ENCODE data around the gene RBM33. TPM values are rescaled to one million over a fixed set of nuclear protein-coding genes. Genes with fewer than 3 reads are reported as not detected.

RBM33 gene
- total RNA-seq, 1 donor from 2014 or later = 79.8 TPM

GRCh38 chr7:155795951-155796350 is 151.5 kb downstream of the RBM33 start:
- H3K9me3 Mint-ChIP-seq = no peaks in the 10 kb centered on the region
- no peak overlapping the region for H3K27ac Mint-ChIP-seq
- no peaks in the 10 kb centered on the region for H3K36me3 Mint-ChIP-seq (ENCODE audit: low read depth)
- no peak for DNase-seq (ENCODE audit: low spot score)
- no peak overlapping the region for H3K4me3 Mint-ChIP-seq (ENCODE audit: low read depth)
- peaks cover 5% of the 10 kb centered on the region for H3K4me1 Mint-ChIP-seq (ENCODE audit: low read depth)
- peaks cover 29% of the 10 kb centered on the region for H3K27me3 Mint-ChIP-seq (ENCODE audit: low read depth)
- intact Hi-C loops (cut with micrococcal nuclease) = loop anchor here (5.0 kb wide), 1 partner anchor 676 kb away; no protein-coding TSS in a partner anchor

GRCh38 chr7:155796381-155797261 is 152.2 kb downstream of the RBM33 start:
- intact Hi-C loops (cut with micrococcal nuclease) = loop anchor here (5.0 kb wide), 1 partner anchor 676 kb away; no protein-coding TSS in a partner anchor
- Mint-ChIP-seq H3K4me3 (ENCODE audit: low read depth) (no peak overlapping the region), H3K36me3 (ENCODE audit: low read depth) (no peaks in the 10 kb centered on the region), H3K9me3 (no peaks in the 10 kb centered on the region), H3K4me1 (ENCODE audit: low read depth) (peaks cover 5% of the 10 kb centered on the region), H3K27me3 (ENCODE audit: low read depth) (peaks cover 35% of the 10 kb centered on the region), H3K27ac (no peak overlapping the region)
- DNase-seq (ENCODE audit: low spot score) = peak; percentile 54

- no peak overlapping the region for H3K4me3 Mint-ChIP-seq (ENCODE audit: low read depth)
- no peak overlapping the region for H3K27ac Mint-ChIP-seq
- intact Hi-C loops (cut with micrococcal nuclease) = loop anchor here (5.0 kb wide), 1 partner anchor 675 kb away; no protein-coding TSS in a partner anchor
- peaks cover 41% of the 10 kb centered on the region for H3K27me3 Mint-ChIP-seq (ENCODE audit: low read depth)
- peaks cover 7% of the 10 kb centered on the region for H3K4me1 Mint-ChIP-seq (ENCODE audit: low read depth)
- no peak for DNase-seq (ENCODE audit: low spot score)
- H3K36me3 Mint-ChIP-seq (ENCODE audit: low read depth) = no peaks in the 10 kb centered on the region
- H3K9me3 Mint-ChIP-seq = no peaks in the 10 kb centered on the region
Measured at GRCh38 chr7:155797262-155798250, 153.1 kb downstream of the RBM33 start.

GRCh38 chr7:155798673-155799439 is 154.4 kb downstream of the RBM33 start:
- Mint-ChIP-seq H3K36me3 (ENCODE audit: low read depth) (no peaks in the 10 kb centered on the region), H3K4me1 (ENCODE audit: low read depth) (peaks cover 10% of the 10 kb centered on the region), H3K4me3 (ENCODE audit: low read depth) (no peak overlapping the region), H3K9me3 (no peaks in the 10 kb centered on the region), H3K27me3 (ENCODE audit: low read depth) (peaks cover 47% of the 10 kb centered on the region), H3K27ac (no peak overlapping the region)
- DNase-seq (ENCODE audit: low spot score) = no peak
- intact Hi-C loops (cut with micrococcal nuclease) = loop anchor here (5.0 kb wide), 1 partner anchor 673 kb away; no protein-coding TSS in a partner anchor

GRCh38 chr7:155799514-155799913 is 155.1 kb downstream of the RBM33 start:
- H3K27me3 Mint-ChIP-seq (ENCODE audit: low read depth) = peaks cover 50% of the 10 kb centered on the region
- H3K36me3 Mint-ChIP-seq (ENCODE audit: low read depth) = no peaks in the 10 kb centered on the region
- no peak for DNase-seq (ENCODE audit: low spot score)
- intact Hi-C loops (cut with micrococcal nuclease) = loop anchor here (5.0 kb wide), 1 partner anchor 673 kb away; no protein-coding TSS in a partner anchor
- H3K9me3 Mint-ChIP-seq = no peaks in the 10 kb centered on the region
- H3K27ac Mint-ChIP-seq = no peak overlapping the region
- peaks cover 12% of the 10 kb centered on the region for H3K4me1 Mint-ChIP-seq (ENCODE audit: low read depth)
- H3K4me3 Mint-ChIP-seq (ENCODE audit: low read depth) = no peak overlapping the region

- H3K9me3 Mint-ChIP-seq = no peaks in the 10 kb centered on the region
- H3K4me3 Mint-ChIP-seq (ENCODE audit: low read depth) = no peak overlapping the region
- no peak for DNase-seq (ENCODE audit: low spot score)
- no peak overlapping the region for H3K27ac Mint-ChIP-seq
- H3K36me3 Mint-ChIP-seq (ENCODE audit: low read depth) = no peaks in the 10 kb centered on the region
- intact Hi-C loops (cut with micrococcal nuclease) = no loop called here
- peaks cover 52% of the 10 kb centered on the region for H3K27me3 Mint-ChIP-seq (ENCODE audit: low read depth)
- H3K4me1 Mint-ChIP-seq (ENCODE audit: low read depth) = peaks cover 14% of the 10 kb centered on the region
Measured at GRCh38 chr7:155800301-155800700, 155.8 kb downstream of the RBM33 start.

GRCh38 chr7:155800741-155801267 is 156.3 kb downstream of the RBM33 start:
- no peak overlapping the region for H3K27ac Mint-ChIP-seq
- H3K27me3 Mint-ChIP-seq (ENCODE audit: low read depth) = peaks cover 52% of the 10 kb centered on the region
- intact Hi-C loops (cut with micrococcal nuclease) = no loop called here
- H3K4me3 Mint-ChIP-seq (ENCODE audit: low read depth) = no peak overlapping the region
- no peaks in the 10 kb centered on the region for H3K9me3 Mint-ChIP-seq
- DNase-seq (ENCODE audit: low spot score) = no peak
- H3K36me3 Mint-ChIP-seq (ENCODE audit: low read depth) = no peaks in the 10 kb centered on the region
- H3K4me1 Mint-ChIP-seq (ENCODE audit: low read depth) = peaks cover 14% of the 10 kb centered on the region

- intact Hi-C loops (cut with micrococcal nuclease) = no loop called here
- Mint-ChIP-seq H3K9me3 (no peaks in the 10 kb centered on the region), H3K27ac (no peak overlapping the region), H3K27me3 (ENCODE audit: low read depth) (peaks cover 64% of the 10 kb centered on the region), H3K4me1 (ENCODE audit: low read depth) (peaks cover 16% of the 10 kb centered on the region), H3K36me3 (ENCODE audit: low read depth) (no peaks in the 10 kb centered on the region), H3K4me3 (ENCODE audit: low read depth) (peak overlapping the region; percentile 52)
- no peak for DNase-seq (ENCODE audit: low spot score)
Measured at GRCh38 chr7:155802291-155802690, 157.8 kb downstream of the RBM33 start.

GRCh38 chr7:155802906-155803417 is 158.5 kb downstream of the RBM33 start:
- intact Hi-C loops (cut with micrococcal nuclease) = no loop called here
- peaks cover 71% of the 10 kb centered on the region for H3K27me3 Mint-ChIP-seq (ENCODE audit: low read depth)
- no peak for DNase-seq (ENCODE audit: low spot score)
- H3K9me3 Mint-ChIP-seq = no peaks in the 10 kb centered on the region
- peaks cover 19% of the 10 kb centered on the region for H3K4me1 Mint-ChIP-seq (ENCODE audit: low read depth)
- no peaks in the 10 kb centered on the region for H3K36me3 Mint-ChIP-seq (ENCODE audit: low read depth)
- no peak overlapping the region for H3K4me3 Mint-ChIP-seq (ENCODE audit: low read depth)
- no peak overlapping the region for H3K27ac Mint-ChIP-seq

- peak overlapping the region; percentile 28 for H3K27ac Mint-ChIP-seq
- H3K4me3 Mint-ChIP-seq (ENCODE audit: low read depth) = peak overlapping the region; percentile 73
- no peaks in the 10 kb centered on the region for H3K9me3 Mint-ChIP-seq
- intact Hi-C loops (cut with micrococcal nuclease) = loop anchor here (2.0 kb wide), 5 partner anchors 293 to 1205 kb away; partner anchors contain the start of gene RNF32
- DNase-seq (ENCODE audit: low spot score) = peak; percentile 20
- H3K4me1 Mint-ChIP-seq (ENCODE audit: low read depth) = peaks cover 16% of the 10 kb centered on the region
- H3K36me3 Mint-ChIP-seq (ENCODE audit: low read depth) = no peaks in the 10 kb centered on the region
- peaks cover 66% of the 10 kb centered on the region for H3K27me3 Mint-ChIP-seq (ENCODE audit: low read depth)
Measured at GRCh38 chr7:155803418-155804376, 159.2 kb downstream of the RBM33 start.

GRCh38 chr7:155804431-155804831 is 160.0 kb downstream of the RBM33 start:
- H3K4me1 Mint-ChIP-seq (ENCODE audit: low read depth) = peaks cover 16% of the 10 kb centered on the region
- intact Hi-C loops (cut with micrococcal nuclease) = loop anchor here (2.0 kb wide), 5 partner anchors 294 to 1204 kb away; partner anchors contain the start of gene RNF32
- peaks cover 66% of the 10 kb centered on the region for H3K27me3 Mint-ChIP-seq (ENCODE audit: low read depth)
- peak overlapping the region; percentile 42 for H3K4me3 Mint-ChIP-seq (ENCODE audit: low read depth)
- no peak overlapping the region for H3K27ac Mint-ChIP-seq
- no peaks in the 10 kb centered on the region for H3K36me3 Mint-ChIP-seq (ENCODE audit: low read depth)
- H3K9me3 Mint-ChIP-seq = no peaks in the 10 kb centered on the region
- DNase-seq (ENCODE audit: low spot score) = no peak
